HepG2 (cell line): ENCODE results near the gene ARL10. TPM values are rescaled to one million over a fixed set of nuclear protein-coding genes. Genes with fewer than 3 reads are reported as not detected.
A peak's percentile ranks its signal among the peaks of the same experiment; 100 is the strongest.

Experiments used
- ATAC-seq: fragments of 200-7000 bp; cut with Tn5 transposase; 3 replicates; pipeline ENCODE4 v1.9.1; 2020; ENCODE audit warnings: mild to moderate bottlenecking, moderate library complexity
- BruUV-seq: library from RNA; stranded (reverse); fragments of 400-500 nt; replicated peaks from 2 replicates; lab custom pipeline; 2021; lab: Mats Ljungman, UMichigan
- CTCF ChIA-PET: fragments of 300-600 bp; formaldehyde crosslinking; extraction: SDS; loops from one replicate; lab custom pipeline; 2021; ENCODE audit warnings: low total read pairs, inconsistent platforms, low intra/inter-chr PET ratio; lab: Yijun Ruan, JAX
- POLR2A ChIA-PET: fragments of 350-600 bp; sonication (Branson Sonifier 250); formaldehyde crosslinking; loops from one replicate; lab custom pipeline; 2020; ENCODE audit warnings: antibody characterized with exemption, inconsistent platforms; lab: Yijun Ruan, JAX
- DNase-seq: peaks from one replicate; pipeline ENCODE4 v3.0.0-alpha.2; 2015; ENCODE audit warnings: low spot score
- FAIRE-seq: peaks from 3 replicates; lab custom pipeline; 2011; peaks lifted over from hg19 to GRCh38; lab: Jason Lieb, UNC
- H2AFZ ChIP-seq: one replicate; pipeline ENCODE4 v1.6.1; 2011; ENCODE audit warnings: low read length, inconsistent platforms
- H3K27ac ChIP-seq: fragments of 300-600 bp; 3 replicates; pipeline ENCODE4 v1.8.0; 2011; ENCODE audit warnings: mixed run types, mild to moderate bottlenecking, mixed read lengths, low read length, inconsistent platforms; ENCODE audit not compliant: insufficient read depth; ENCODE audit errors: extremely low read length
- H3K27me3 ChIP-seq, 2 experiments: fragments of 200-600 bp in 1 of 2; 2 replicates in 1 of 2; 3 replicates in 1 of 2; pipeline versions ENCODE4 v1.6.0 to v1.8.0; 2011; ENCODE audit warnings: low read length in 2 of 2, mild to moderate bottlenecking in 2 of 2, moderate library complexity in 2 of 2, inconsistent platforms in 1 of 2; ENCODE audit not compliant: insufficient read depth in 2 of 2, control insufficient read depth in 1 of 2
- H3K36me3 ChIP-seq, 2 experiments: fragments of 200-600 bp in 1 of 2; replicated peaks in 1 of 2; 2 replicates in 1 of 2; 3 replicates in 1 of 2; pipeline versions ENCODE4 v1.5.1 to v1.8.0; 2011; ENCODE audit warnings: low read length in 2 of 2, inconsistent platforms in 1 of 2; ENCODE audit not compliant: insufficient read depth in 2 of 2, control insufficient read depth in 1 of 2
- H3K4me1 ChIP-seq: 2 replicates; pipeline ENCODE4 v1.5.1; 2012; ENCODE audit warnings: low read length, inconsistent platforms; ENCODE audit not compliant: insufficient read depth
- H3K4me2 ChIP-seq: 2 replicates; pipeline ENCODE4 v1.6.0; 2011; ENCODE audit warnings: low read depth, low read length, inconsistent platforms
- H3K4me3 ChIP-seq, 3 experiments: fragments of 200-600 bp in 1 of 3; sonication (generic), shearing (Covaris generic) in 1 of 3; replicated peaks in 1 of 3; 2 replicates each; pipeline ENCODE4 v1.5.1; 2011 to 2016; ENCODE audit warnings: low read length in 3 of 3, inconsistent platforms in 2 of 3, low read depth in 2 of 3, mild to moderate bottlenecking in 2 of 3, control low read depth in 1 of 3, mixed read lengths in 1 of 3; ENCODE audit not compliant: insufficient read depth in 1 of 3
- H3K79me2 ChIP-seq: one replicate; pipeline ENCODE4 v1.6.1; 2011; ENCODE audit warnings: low read length, inconsistent platforms; ENCODE audit not compliant: insufficient read depth
- H3K9ac ChIP-seq: 2 replicates; pipeline ENCODE4 v1.6.0; 2011; ENCODE audit warnings: mild to moderate bottlenecking, low read depth, low read length, inconsistent platforms; ENCODE audit not compliant: insufficient read depth
- H3K9me3 ChIP-seq: 2 replicates; pipeline ENCODE4 v1.5.1; 2012; ENCODE audit warnings: mild to moderate bottlenecking, low read length
- H4K20me1 ChIP-seq: 2 replicates; pipeline ENCODE4 v1.6.0; 2011; ENCODE audit warnings: inconsistent platforms, mild to moderate bottlenecking, low read length, moderate library complexity; ENCODE audit not compliant: insufficient read depth
- ADNP ChIP-seq: sonication (generic); formaldehyde crosslinking; IDR thresholded peaks from 2 replicates; pipeline ENCODE4 v1.4.0; 2020; ENCODE audit warnings: missing genetic modification reagents
- POLR2A ChIP-seq, 2 experiments: IDR thresholded peaks; 2 replicates each; pipeline ENCODE4 v1.6.1; 2011; ENCODE audit warnings: low read depth in 2 of 2, low read length in 2 of 2, mild to moderate bottlenecking in 1 of 2, moderate library complexity in 1 of 2; ENCODE audit not compliant: insufficient read depth in 1 of 2
- SRY ChIP-seq: sonication (generic); formaldehyde crosslinking; IDR thresholded peaks from 2 replicates; pipeline ENCODE4 v1.8.0; 2022; ENCODE audit warnings: mild to moderate bottlenecking, missing genetic modification reagents
- ZNF598 ChIP-seq: sonication (generic); formaldehyde crosslinking; IDR thresholded peaks from 2 replicates; pipeline ENCODE4 v1.5.1; 2020; ENCODE audit warnings: mild to moderate bottlenecking, missing genetic modification reagents, borderline replicate concordance
- WGBS: methylation state at CpG from one replicate; pipeline ENCODE4 v1.1.6; 2017; ENCODE audit warnings: low lambda C conversion rate; 5-methylcytosine and 5-hydroxymethylcytosine counted together
- in situ Hi-C: cut with HindIII; loops from 2 replicates; pipeline ENCODE4 v1.10.0; 2017; ENCODE audit warnings: low pct_unique_long_range_greater_than_20kb; ENCODE audit not compliant: extremely low pct_ligation_motif_present
- intact Hi-C: fragments of 100-400 bp; cut with micrococcal nuclease; formaldehyde crosslinking; loops from one replicate; pipeline ENCODE4 v1.10.0; 2022; ENCODE audit not compliant: unreplicated experiment
- polyA plus RNA-seq, 8 experiments: library from polyadenylated mRNA; depleted of rRNA in 3 of 8; stranded (reverse) in 7 of 8; unstranded in 1 of 8; fragments of >200 nt; fragmentation: Illumina TruSeq in 4 of 8; extraction: Trizol in 4 of 8; gene quantifications; 2 replicates each; pipeline versions ENCODE4 v1.2.1 to v1.2.3, GENCODE V29; 2011 to 2016; ENCODE audit warnings: low read depth in 4 of 8, missing spikeins in 1 of 8, mixed read lengths in 1 of 8; ENCODE audit not compliant: insufficient read depth in 1 of 8
- total RNA-seq, 5 experiments: library from RNA; depleted of rRNA; stranded (reverse); fragments of >200 nt; fragmentation: Illumina TruSeq; extraction: Trizol; gene quantifications; 2 replicates each; pipeline ENCODE4 v1.2.3, GENCODE V29; 2016; ENCODE audit warnings: low read depth in 1 of 5
- TF ChIP-seq, protein P1 (sequence below): IDR thresholded peaks from 2 replicates; pipeline ENCODE4 v1.6.1; 2016; ENCODE audit warnings: low read depth, missing genetic modification reagents, missing compliant biosample characterization
- TF ChIP-seq, protein P2 (sequence below): sonication (generic); formaldehyde crosslinking; IDR thresholded peaks from 2 replicates; pipeline ENCODE4 v1.4.0; 2020; ENCODE audit warnings: mild to moderate bottlenecking, missing genetic modification reagents
- TF ChIP-seq, protein P3 (sequence below): sonication (generic); formaldehyde crosslinking; IDR thresholded peaks from 2 replicates; pipeline ENCODE4 v1.4.0; 2020; ENCODE audit warnings: mild to moderate bottlenecking, missing genetic modification reagents

ARL10 gene
- total and polyA plus RNA-seq, 2 of the 13 experiments (the other 11 are each of a cell fraction or from before 2014, with no cell fraction given), result 0.18 to 0.50 TPM

DNA sequence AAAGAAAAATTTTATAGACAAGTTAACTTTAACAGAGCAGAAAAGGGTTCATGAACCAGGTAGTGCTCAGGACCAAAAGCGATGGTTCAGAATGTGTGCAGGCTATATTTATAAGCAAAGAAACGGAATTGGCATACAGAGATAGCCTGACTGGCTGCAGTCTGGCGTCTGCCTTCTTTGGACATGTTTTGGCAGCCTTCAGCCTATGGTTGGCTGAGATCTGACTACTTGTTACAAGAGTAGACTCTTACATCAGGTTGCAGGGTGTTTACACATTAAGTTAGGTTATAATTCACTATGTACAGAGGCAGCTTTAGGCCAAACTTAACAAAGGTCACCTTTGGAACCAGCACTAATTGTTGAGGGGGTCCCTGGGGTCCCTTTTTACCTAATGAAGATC lies 16.1 kb downstream of the ARL10 start (continued):
- TF ChIP-seq, protein P1, sequence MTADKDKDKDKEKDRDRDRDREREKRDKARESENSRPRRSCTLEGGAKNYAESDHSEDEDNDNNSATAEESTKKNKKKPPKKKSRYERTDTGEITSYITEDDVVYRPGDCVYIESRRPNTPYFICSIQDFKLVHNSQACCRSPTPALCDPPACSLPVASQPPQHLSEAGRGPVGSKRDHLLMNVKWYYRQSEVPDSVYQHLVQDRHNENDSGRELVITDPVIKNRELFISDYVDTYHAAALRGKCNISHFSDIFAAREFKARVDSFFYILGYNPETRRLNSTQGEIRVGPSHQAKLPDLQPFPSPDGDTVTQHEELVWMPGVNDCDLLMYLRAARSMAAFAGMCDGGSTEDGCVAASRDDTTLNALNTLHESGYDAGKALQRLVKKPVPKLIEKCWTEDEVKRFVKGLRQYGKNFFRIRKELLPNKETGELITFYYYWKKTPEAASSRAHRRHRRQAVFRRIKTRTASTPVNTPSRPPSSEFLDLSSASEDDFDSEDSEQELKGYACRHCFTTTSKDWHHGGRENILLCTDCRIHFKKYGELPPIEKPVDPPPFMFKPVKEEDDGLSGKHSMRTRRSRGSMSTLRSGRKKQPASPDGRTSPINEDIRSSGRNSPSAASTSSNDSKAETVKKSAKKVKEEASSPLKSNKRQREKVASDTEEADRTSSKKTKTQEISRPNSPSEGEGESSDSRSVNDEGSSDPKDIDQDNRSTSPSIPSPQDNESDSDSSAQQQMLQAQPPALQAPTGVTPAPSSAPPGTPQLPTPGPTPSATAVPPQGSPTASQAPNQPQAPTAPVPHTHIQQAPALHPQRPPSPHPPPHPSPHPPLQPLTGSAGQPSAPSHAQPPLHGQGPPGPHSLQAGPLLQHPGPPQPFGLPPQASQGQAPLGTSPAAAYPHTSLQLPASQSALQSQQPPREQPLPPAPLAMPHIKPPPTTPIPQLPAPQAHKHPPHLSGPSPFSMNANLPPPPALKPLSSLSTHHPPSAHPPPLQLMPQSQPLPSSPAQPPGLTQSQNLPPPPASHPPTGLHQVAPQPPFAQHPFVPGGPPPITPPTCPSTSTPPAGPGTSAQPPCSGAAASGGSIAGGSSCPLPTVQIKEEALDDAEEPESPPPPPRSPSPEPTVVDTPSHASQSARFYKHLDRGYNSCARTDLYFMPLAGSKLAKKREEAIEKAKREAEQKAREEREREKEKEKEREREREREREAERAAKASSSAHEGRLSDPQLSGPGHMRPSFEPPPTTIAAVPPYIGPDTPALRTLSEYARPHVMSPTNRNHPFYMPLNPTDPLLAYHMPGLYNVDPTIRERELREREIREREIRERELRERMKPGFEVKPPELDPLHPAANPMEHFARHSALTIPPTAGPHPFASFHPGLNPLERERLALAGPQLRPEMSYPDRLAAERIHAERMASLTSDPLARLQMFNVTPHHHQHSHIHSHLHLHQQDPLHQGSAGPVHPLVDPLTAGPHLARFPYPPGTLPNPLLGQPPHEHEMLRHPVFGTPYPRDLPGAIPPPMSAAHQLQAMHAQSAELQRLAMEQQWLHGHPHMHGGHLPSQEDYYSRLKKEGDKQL (CRISPR knock-in tag), result no peak

DNA sequence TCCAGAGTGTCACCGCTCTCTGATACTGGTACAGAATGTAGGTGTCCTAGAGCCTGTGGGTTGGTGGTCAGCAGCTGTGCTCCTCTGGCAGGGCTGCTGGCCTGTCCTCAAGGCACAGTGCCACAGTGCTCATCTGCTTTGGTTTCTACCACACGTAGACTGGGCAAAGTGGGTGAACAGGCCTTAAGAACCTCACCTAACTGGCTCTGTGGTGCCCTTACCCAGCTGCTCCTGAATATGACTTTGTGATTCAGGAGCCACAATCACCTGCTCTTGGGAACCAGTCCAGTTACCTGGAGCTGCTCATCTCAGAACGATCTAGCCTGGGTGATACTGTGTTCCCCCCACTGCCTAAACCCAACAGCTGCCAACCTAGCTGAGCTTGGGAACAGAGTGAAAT lies 16.7 kb downstream of the ARL10 start:
- Histone ChIP-seq H2AFZ (no peak overlapping the region), H3K79me2 (peaks cover 21% of the 10 kb centered on the region), H3K4me3 (no peak overlapping the region), H3K9me3 (no peaks in the 10 kb centered on the region), H3K27me3 (no peaks in the 10 kb centered on the region), H3K9ac (no peak overlapping the region), H3K36me3 (peaks cover 18 to 55% of the 10 kb centered on the region in 2 experiments), H3K27ac (no peak overlapping the region), H3K4me2 (no peak overlapping the region), H4K20me1 (peaks cover 11% of the 10 kb centered on the region; the same call in 1 of the 2 replicates), H3K4me1 (peaks cover 14% of the 10 kb centered on the region)
- in situ Hi-C loops, result no loop called here
- DNase-seq, result no peak
- WGBS, result 100% methylated on average over 2 of the region's 3 CpGs
- CTCF ChIA-PET, result no interaction called here
- no peak for FAIRE-seq
- TF ChIP-seq, protein P2, sequence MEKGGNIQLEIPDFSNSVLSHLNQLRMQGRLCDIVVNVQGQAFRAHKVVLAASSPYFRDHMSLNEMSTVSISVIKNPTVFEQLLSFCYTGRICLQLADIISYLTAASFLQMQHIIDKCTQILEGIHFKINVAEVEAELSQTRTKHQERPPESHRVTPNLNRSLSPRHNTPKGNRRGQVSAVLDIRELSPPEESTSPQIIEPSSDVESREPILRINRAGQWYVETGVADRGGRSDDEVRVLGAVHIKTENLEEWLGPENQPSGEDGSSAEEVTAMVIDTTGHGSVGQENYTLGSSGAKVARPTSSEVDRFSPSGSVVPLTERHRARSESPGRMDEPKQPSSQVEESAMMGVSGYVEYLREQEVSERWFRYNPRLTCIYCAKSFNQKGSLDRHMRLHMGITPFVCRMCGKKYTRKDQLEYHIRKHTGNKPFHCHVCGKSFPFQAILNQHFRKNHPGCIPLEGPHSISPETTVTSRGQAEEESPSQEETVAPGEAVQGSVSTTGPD (CRISPR knock-in tag), result no peak
- TF ChIP-seq ADNP (CRISPR knock-in tag), result no peak
- TF ChIP-seq POLR2A (IDR thresholded peaks at IDR 0.05; ENCODE audit: insufficient read depth in 1 of 2, low read depth in 2 of 2, low read length in 2 of 2), result no peak
- no peak for TF ChIP-seq SRY
- TF ChIP-seq, protein P3, sequence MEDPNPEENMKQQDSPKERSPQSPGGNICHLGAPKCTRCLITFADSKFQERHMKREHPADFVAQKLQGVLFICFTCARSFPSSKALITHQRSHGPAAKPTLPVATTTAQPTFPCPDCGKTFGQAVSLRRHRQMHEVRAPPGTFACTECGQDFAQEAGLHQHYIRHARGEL (CRISPR knock-in tag), result no peak
- TF ChIP-seq ZNF598, result no peak
- TF ChIP-seq, all 625 proteins: peak for 0
- BruUV-seq, result no TSS peak
- POLR2A ChIA-PET, result interaction anchor here (1.6 kb wide), 1 partner anchor 20 kb away, joined by 6 read pairs; the partner anchor contains the start of gene KIAA1191
- ATAC-seq, result peak; percentile 24; the same call in 2 of the 3 replicates
- intact Hi-C loops, result no loop called here
